Measurements from ENCODE around the gene HOXD11. TPM values are rescaled to one million over a fixed set of nuclear protein-coding genes. Genes with fewer than 3 reads are reported as not detected.

Gene HOXD11
- polyA plus RNA-seq, 1 experiment = not detected

DNA sequence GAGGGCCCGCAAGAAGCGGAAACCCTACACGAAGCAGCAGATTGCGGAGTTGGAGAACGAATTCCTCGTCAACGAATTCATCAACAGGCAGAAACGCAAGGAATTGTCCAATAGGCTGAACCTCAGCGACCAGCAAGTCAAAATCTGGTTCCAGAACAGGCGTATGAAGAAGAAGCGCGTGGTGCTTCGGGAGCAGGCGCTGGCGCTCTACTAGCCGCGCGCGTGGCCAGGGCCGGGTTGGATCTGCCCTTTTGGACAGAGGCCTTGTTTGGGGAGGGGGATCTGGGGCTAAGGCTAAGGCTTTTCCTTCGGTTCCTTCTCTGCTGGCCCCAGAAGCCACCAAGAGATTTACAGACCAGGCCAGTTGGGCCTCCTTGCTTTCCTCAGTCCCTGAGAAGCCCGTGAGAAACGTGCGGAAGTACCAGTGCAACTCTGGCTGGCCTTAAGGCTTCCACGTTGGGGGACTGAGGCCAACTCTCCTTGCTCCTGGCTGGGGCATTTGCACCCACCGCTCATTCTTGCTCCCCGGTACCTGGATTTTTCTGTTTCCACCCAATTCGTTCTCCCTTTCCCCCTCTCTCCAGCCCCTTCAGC, 6.4 kb upstream of the HOXD11 start:
- TF ChIP-seq, protein P1, sequence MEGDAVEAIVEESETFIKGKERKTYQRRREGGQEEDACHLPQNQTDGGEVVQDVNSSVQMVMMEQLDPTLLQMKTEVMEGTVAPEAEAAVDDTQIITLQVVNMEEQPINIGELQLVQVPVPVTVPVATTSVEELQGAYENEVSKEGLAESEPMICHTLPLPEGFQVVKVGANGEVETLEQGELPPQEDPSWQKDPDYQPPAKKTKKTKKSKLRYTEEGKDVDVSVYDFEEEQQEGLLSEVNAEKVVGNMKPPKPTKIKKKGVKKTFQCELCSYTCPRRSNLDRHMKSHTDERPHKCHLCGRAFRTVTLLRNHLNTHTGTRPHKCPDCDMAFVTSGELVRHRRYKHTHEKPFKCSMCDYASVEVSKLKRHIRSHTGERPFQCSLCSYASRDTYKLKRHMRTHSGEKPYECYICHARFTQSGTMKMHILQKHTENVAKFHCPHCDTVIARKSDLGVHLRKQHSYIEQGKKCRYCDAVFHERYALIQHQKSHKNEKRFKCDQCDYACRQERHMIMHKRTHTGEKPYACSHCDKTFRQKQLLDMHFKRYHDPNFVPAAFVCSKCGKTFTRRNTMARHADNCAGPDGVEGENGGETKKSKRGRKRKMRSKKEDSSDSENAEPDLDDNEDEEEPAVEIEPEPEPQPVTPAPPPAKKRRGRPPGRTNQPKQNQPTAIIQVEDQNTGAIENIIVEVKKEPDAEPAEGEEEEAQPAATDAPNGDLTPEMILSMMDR (IDR thresholded peaks at IDR 0.05; ENCODE audit: low read depth, low read length) = no peak
- H3K4me3 ChIP-seq (ENCODE audit: low read depth, low read length) = no peak overlapping the region
- no peak for DNase-seq (ENCODE audit: low read depth, low spot score)
- no peak overlapping the region for H3K27ac ChIP-seq (ENCODE audit: low read depth, low read length)
- H3K27me3 ChIP-seq (ENCODE audit: control insufficient read depth, insufficient read depth, low read length) = peaks cover 96% of the 10 kb centered on the region
- ChIA-PET POLR2A (no interaction called here), CTCF (no interaction called here)
- peaks cover 15% of the 10 kb centered on the region; the same call in 1 of the 2 replicates for H3K9me3 ChIP-seq (ENCODE audit: control insufficient read depth, insufficient read depth, low read length)

DNA sequence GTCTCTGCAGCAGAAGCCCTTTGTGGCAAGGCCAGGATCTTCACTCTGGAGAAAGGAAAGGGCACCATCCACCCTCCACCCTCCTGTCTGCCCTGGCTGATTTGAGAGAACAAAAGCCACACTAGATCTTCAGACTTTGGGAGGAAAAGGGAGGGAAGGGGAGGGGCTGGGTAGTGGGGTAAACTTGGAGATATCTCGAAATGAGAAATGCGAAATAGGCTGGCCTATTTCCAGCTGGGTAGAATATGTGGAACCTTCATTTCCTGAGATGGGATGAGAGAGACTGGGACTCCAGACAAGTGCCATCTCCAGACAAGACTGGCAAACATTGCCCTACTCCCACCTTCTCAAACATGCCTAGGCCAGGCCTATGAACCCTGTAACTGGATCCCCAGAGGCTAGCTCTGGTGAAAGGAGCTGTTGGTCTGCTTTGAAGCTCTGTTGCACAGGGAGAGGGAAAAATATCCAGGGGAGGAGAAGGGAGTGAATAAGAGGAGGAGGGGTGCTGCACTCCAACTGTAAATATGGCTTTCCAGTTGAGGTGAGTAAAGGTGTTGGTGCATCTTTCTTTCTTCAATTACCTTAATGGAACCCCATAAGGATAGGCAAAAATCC, 5.8 kb upstream of the HOXD11 start:
- TF ChIP-seq, protein P1 (IDR thresholded peaks at IDR 0.05; ENCODE audit: low read depth, low read length) = no peak
- ChIA-PET CTCF (no interaction called here), POLR2A (no interaction called here)
- Histone ChIP-seq H3K4me3 (ENCODE audit: low read depth, low read length) (no peak overlapping the region), H3K27me3 (ENCODE audit: control insufficient read depth, insufficient read depth, low read length) (peaks cover 96% of the 10 kb centered on the region), H3K27ac (ENCODE audit: low read depth, low read length) (no peak overlapping the region), H3K9me3 (ENCODE audit: control insufficient read depth, insufficient read depth, low read length) (peaks cover 17% of the 10 kb centered on the region; the same call in 1 of the 2 replicates)
- no peak for DNase-seq (ENCODE audit: low read depth, low spot score)

DNA sequence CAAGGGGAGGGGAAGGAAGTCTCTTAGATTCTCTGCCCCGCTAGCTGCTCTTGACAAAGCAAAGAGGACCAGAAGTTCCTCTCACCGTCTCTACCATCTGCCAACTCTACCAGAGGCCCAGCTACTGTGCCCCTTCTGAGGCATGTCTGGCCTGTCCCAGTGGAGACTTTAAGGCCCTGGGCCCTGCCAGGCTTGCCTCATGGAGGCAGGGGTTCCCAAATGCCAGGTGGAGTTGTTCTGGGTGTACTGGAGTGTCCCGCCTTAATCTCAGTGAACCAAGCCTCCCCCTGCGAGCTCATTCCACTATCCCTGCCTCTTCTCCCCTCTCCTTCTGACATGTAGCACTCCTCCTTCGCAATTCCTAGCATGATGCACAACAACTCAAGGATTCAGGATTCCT, 5.2 kb upstream of the HOXD11 start:
- Histone ChIP-seq H3K27me3 (ENCODE audit: control insufficient read depth, insufficient read depth, low read length) (peaks cover 95% of the 10 kb centered on the region), H3K4me3 (ENCODE audit: low read depth, low read length) (no peak overlapping the region), H3K9me3 (ENCODE audit: control insufficient read depth, insufficient read depth, low read length) (peaks cover 17% of the 10 kb centered on the region; the same call in 1 of the 2 replicates), H3K27ac (ENCODE audit: low read depth, low read length) (no peak overlapping the region)
- TF ChIP-seq, protein P1 (IDR thresholded peaks at IDR 0.05; ENCODE audit: low read depth, low read length) = no peak
- POLR2A ChIA-PET = no interaction called here
- CTCF ChIA-PET = no interaction called here
- no peak for DNase-seq (ENCODE audit: low read depth, low spot score)

DNA sequence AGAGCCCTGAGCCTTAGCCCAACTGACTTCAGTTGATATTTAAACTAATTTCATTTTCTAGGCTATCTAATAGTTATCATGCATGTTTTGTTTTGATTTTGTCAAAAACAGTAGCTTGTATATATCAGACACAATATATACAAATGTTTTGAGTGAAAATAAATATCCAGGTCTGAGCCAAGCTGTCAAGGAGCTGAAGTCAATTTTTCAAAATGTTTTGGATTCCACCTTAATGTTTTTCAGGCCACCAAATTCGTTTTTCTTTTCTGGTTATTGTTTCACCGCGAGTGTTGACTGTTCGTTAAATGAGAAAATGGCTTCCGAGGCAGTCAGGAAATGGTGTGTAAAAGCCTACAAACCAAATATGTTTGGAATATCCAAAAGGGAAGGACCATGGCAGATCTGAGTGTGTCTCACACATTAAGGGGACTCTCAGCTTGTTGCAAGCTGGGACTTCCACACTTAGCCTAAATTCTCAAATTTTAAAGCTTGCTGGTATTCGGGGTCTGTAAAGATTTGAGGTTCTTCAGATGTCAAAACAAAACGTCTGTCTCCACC, 4.7 kb upstream of the HOXD11 start:
- POLR2A ChIA-PET = no interaction called here
- H3K4me3 ChIP-seq (ENCODE audit: low read depth, low read length) = no peak overlapping the region
- H3K27ac ChIP-seq (ENCODE audit: low read depth, low read length) = no peak overlapping the region
- H3K9me3 ChIP-seq (ENCODE audit: control insufficient read depth, insufficient read depth, low read length) = peaks cover 16% of the 10 kb centered on the region; the same call in 1 of the 2 replicates
- no peak for DNase-seq (ENCODE audit: low read depth, low spot score)
- TF ChIP-seq, protein P1 (IDR thresholded peaks at IDR 0.05; ENCODE audit: low read depth, low read length) = no peak
- peaks cover 95% of the 10 kb centered on the region for H3K27me3 ChIP-seq (ENCODE audit: control insufficient read depth, insufficient read depth, low read length)
- CTCF ChIA-PET = interaction anchor here (0.7 to 1.5 kb wide), 4 partner anchors 14 to 851 kb away, joined by 3 to 6 read pairs (median 4); no protein-coding TSS in a partner anchor

DNA sequence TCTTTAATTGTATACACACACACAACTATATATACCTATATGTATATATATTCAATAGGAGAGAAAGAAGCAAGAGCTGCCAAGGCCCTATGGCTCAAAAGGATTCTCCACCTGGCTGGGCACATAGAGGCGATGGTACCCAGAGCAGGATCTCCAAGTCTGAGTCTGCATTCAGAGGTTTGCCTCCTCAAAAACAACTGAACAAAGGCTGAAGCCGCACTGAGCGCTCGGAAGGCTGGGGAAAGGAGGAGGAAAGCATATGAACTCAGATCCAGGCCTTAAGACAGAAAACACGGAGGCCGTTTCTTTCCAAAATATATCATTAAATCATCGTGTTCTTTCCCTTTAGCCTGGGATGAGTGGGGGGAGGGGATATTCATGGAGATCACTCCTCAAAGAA, 3.9 kb upstream of the HOXD11 start:
- CTCF ChIA-PET = interaction anchor here (0.7 to 1.5 kb wide), 4 partner anchors 14 to 852 kb away, joined by 3 to 6 read pairs (median 4); no protein-coding TSS in a partner anchor
- peaks cover 88% of the 10 kb centered on the region for H3K27me3 ChIP-seq (ENCODE audit: control insufficient read depth, insufficient read depth, low read length)
- TF ChIP-seq, protein P1 (IDR thresholded peaks at IDR 0.05; ENCODE audit: low read depth, low read length) = no peak
- peaks cover 15% of the 10 kb centered on the region; the same call in 1 of the 2 replicates for H3K9me3 ChIP-seq (ENCODE audit: control insufficient read depth, insufficient read depth, low read length)
- POLR2A ChIA-PET = no interaction called here
- DNase-seq (ENCODE audit: low read depth, low spot score) = no peak
- no peak overlapping the region for H3K4me3 ChIP-seq (ENCODE audit: low read depth, low read length)
- H3K27ac ChIP-seq (ENCODE audit: low read depth, low read length) = no peak overlapping the region

Measured in AG04450 (cell line).